ENCODE data around the gene TPSG1.
"Not testable (repeated sequence)": the region's sequence is repeated elsewhere in the genome, so short reads cannot be mapped to it uniquely, and the experiment has no call there.

Gene TPSG1

GRCh38 chr16:1200014-1200627 is 24.9 kb downstream of the TPSG1 start:
- no peak for TF ChIP-seq POLR2AphosphoS5 (IDR thresholded peaks at IDR 0.05; ENCODE audit: low read depth, low read length)
- TF ChIP-seq POU2F2 (IDR thresholded peaks at IDR 0.05; ENCODE audit: low read depth, low read length), result no peak
- no peak for TF ChIP-seq SPI1 (IDR thresholded peaks at IDR 0.05; ENCODE audit: low read depth, low read length)
- TF ChIP-seq TAF1 (IDR thresholded peaks at IDR 0.05; ENCODE audit: low read depth, low read length), result no peak
- no peak for TF ChIP-seq POLR2A (IDR thresholded peaks at IDR 0.05; ENCODE audit: low read depth, low read length)
- TF ChIP-seq PAX5 (IDR thresholded peaks at IDR 0.05; ENCODE audit: insufficient read depth, low read length, severe bottlenecking), result no peak
- FAIRE-seq (no peak), DNase-seq (ENCODE audit: insufficient read length, low spot score) (no peak)

GRCh38 chr16:1199347-1200013 is 25.6 kb downstream of the TPSG1 start:
- FAIRE-seq, result no peak
- no peak for DNase-seq (ENCODE audit: insufficient read length, low spot score)
- TF ChIP-seq PAX5 (IDR thresholded peaks at IDR 0.05; ENCODE audit: insufficient read depth, low read length, severe bottlenecking) (no peak), POLR2A (IDR thresholded peaks at IDR 0.05; ENCODE audit: low read depth, low read length) (no peak)

GRCh38 chr16:1198671-1199346 is 26.3 kb downstream of the TPSG1 start:
- FAIRE-seq, result peak; percentile 75
- DNase-seq (ENCODE audit: insufficient read length, low spot score), result not testable (repeated sequence)

- no peak for DNase-seq (ENCODE audit: insufficient read length, low spot score)
- FAIRE-seq, result no peak
- TF ChIP-seq SPI1 (IDR thresholded peaks at IDR 0.05; ENCODE audit: low read depth, low read length) (no peak), POLR2A (IDR thresholded peaks at IDR 0.05; ENCODE audit: low read depth, low read length) (no peak), POU2F2 (IDR thresholded peaks at IDR 0.05; ENCODE audit: low read depth, low read length) (no peak), PAX5 (IDR thresholded peaks at IDR 0.05; ENCODE audit: insufficient read depth, low read length, severe bottlenecking) (no peak), POLR2AphosphoS5 (IDR thresholded peaks at IDR 0.05; ENCODE audit: low read depth, low read length) (no peak), TAF1 (IDR thresholded peaks at IDR 0.05; ENCODE audit: low read depth, low read length) (no peak)
Measured at GRCh38 chr16:1198194-1198593, 26.9 kb downstream of the TPSG1 start.

- TF ChIP-seq POLR2A (IDR thresholded peaks at IDR 0.05; ENCODE audit: low read depth, low read length), result no peak
- TF ChIP-seq PAX5 (IDR thresholded peaks at IDR 0.05; ENCODE audit: insufficient read depth, low read length, severe bottlenecking), result no peak
- no peak for TF ChIP-seq POU2F2 (IDR thresholded peaks at IDR 0.05; ENCODE audit: low read depth, low read length)
- no peak for TF ChIP-seq SPI1 (IDR thresholded peaks at IDR 0.05; ENCODE audit: low read depth, low read length)
- TF ChIP-seq TAF1 (IDR thresholded peaks at IDR 0.05; ENCODE audit: low read depth, low read length), result no peak
- no peak for TF ChIP-seq POLR2AphosphoS5 (IDR thresholded peaks at IDR 0.05; ENCODE audit: low read depth, low read length)
- no peak for DNase-seq (ENCODE audit: insufficient read length, low spot score)
- FAIRE-seq, result no peak
Measured at GRCh38 chr16:1197237-1197866, 27.7 kb downstream of the TPSG1 start.

- TF ChIP-seq TAF1 (IDR thresholded peaks at IDR 0.05; ENCODE audit: low read depth, low read length), result no peak
- no peak for TF ChIP-seq POLR2AphosphoS5 (IDR thresholded peaks at IDR 0.05; ENCODE audit: low read depth, low read length)
- TF ChIP-seq POLR2A (IDR thresholded peaks at IDR 0.05; ENCODE audit: low read depth, low read length), result no peak
- no peak for TF ChIP-seq SPI1 (IDR thresholded peaks at IDR 0.05; ENCODE audit: low read depth, low read length)
- no peak for TF ChIP-seq POU2F2 (IDR thresholded peaks at IDR 0.05; ENCODE audit: low read depth, low read length)
- TF ChIP-seq PAX5 (IDR thresholded peaks at IDR 0.05; ENCODE audit: insufficient read depth, low read length, severe bottlenecking), result no peak
- no peak for FAIRE-seq
- DNase-seq (ENCODE audit: insufficient read length, low spot score), result no peak
Measured at GRCh38 chr16:1196494-1196893, 28.6 kb downstream of the TPSG1 start.

- TF ChIP-seq POLR2A (IDR thresholded peaks at IDR 0.05; ENCODE audit: low read depth, low read length) (no peak), TAF1 (IDR thresholded peaks at IDR 0.05; ENCODE audit: low read depth, low read length) (no peak)
- no peak for DNase-seq (ENCODE audit: insufficient read length, low spot score)
- FAIRE-seq, result no peak
Measured at GRCh38 chr16:1195393-1195666, 29.7 kb downstream of the TPSG1 start.

- DNase-seq (ENCODE audit: insufficient read length, low spot score), result peak; percentile 64
- no peak for TF ChIP-seq TAF1 (IDR thresholded peaks at IDR 0.05; ENCODE audit: low read depth, low read length)
- TF ChIP-seq PAX5 (IDR thresholded peaks at IDR 0.05; ENCODE audit: insufficient read depth, low read length, severe bottlenecking), result no peak
- TF ChIP-seq POLR2AphosphoS5 (IDR thresholded peaks at IDR 0.05; ENCODE audit: low read depth, low read length), result no peak
- TF ChIP-seq SPI1 (IDR thresholded peaks at IDR 0.05; ENCODE audit: low read depth, low read length), result no peak
- no peak for TF ChIP-seq POLR2A (IDR thresholded peaks at IDR 0.05; ENCODE audit: low read depth, low read length)
- no peak for TF ChIP-seq POU2F2 (IDR thresholded peaks at IDR 0.05; ENCODE audit: low read depth, low read length)
- no peak for FAIRE-seq
Measured at GRCh38 chr16:1194665-1195392, 30.2 kb downstream of the TPSG1 start.

GRCh38 chr16:1193825-1194581 is 31.1 kb downstream of the TPSG1 start:
- FAIRE-seq (no peak), DNase-seq (ENCODE audit: insufficient read length, low spot score) (no peak)
- TF ChIP-seq SPI1 (IDR thresholded peaks at IDR 0.05; ENCODE audit: low read depth, low read length) (no peak), POU2F2 (IDR thresholded peaks at IDR 0.05; ENCODE audit: low read depth, low read length) (no peak), POLR2A (IDR thresholded peaks at IDR 0.05; ENCODE audit: low read depth, low read length) (no peak), TAF1 (IDR thresholded peaks at IDR 0.05; ENCODE audit: low read depth, low read length) (no peak), PAX5 (IDR thresholded peaks at IDR 0.05; ENCODE audit: insufficient read depth, low read length, severe bottlenecking) (no peak), POLR2AphosphoS5 (IDR thresholded peaks at IDR 0.05; ENCODE audit: low read depth, low read length) (no peak)

Measured in GM12891 (cell line).